GM12878 (cell line): ENCODE results near the gene CATSPER2. TPM values are rescaled to one million over a fixed set of nuclear protein-coding genes. Genes with fewer than 3 reads are reported as not detected.

Experiments
- ATAC-seq: fragments of 200-7000 bp; cut with Tn5 transposase; 3 replicates; pipeline ENCODE4 v1.9.1; 2020; ENCODE audit warnings: mild to moderate bottlenecking, moderate library complexity
- Bru-seq: library from RNA; stranded (reverse); fragments of 400-500 nt; gene quantifications from one replicate; lab custom pipeline; 2021; lab: Mats Ljungman, UMichigan
- BruChase-seq, 2 experiments: library from RNA; stranded (reverse); fragments of 400-500 nt; gene quantifications; one replicate each; lab custom pipeline; 2021; lab: Mats Ljungman, UMichigan
- BruUV-seq: library from RNA; stranded (reverse); fragments of 400-500 nt; replicated peaks from 2 replicates; lab custom pipeline; 2021; lab: Mats Ljungman, UMichigan
- CTCF ChIA-PET: fragments of 300-600 bp; sonication (Branson Sonifier 250); formaldehyde crosslinking; extraction: SDS; loops from one replicate; lab custom pipeline; 2021; ENCODE audit warnings: inconsistent platforms; lab: Yijun Ruan, JAX
- POLR2A ChIA-PET: fragments of 350-600 bp; formaldehyde crosslinking; extraction: SDS; loops from one replicate; lab custom pipeline; 2021; ENCODE audit warnings: inconsistent platforms; lab: Charles Lee
- RAD21 ChIA-PET: fragments of 300-600 bp; sonication (Branson Sonifier 250); formaldehyde crosslinking; loops from one replicate; lab custom pipeline; 2023; ENCODE audit warnings: antibody characterized with exemption; ENCODE audit not compliant: unreplicated experiment; lab: Charles Lee
- SMC1A ChIA-PET: fragments of 300-600 bp; sonication (Branson Sonifier 250); formaldehyde crosslinking; loops from one replicate; lab custom pipeline; 2023; ENCODE audit not compliant: unreplicated experiment, uncharacterized antibody; lab: Charles Lee
- DNase-seq: peaks from one replicate; pipeline ENCODE4 v3.0.0-alpha.2; 2011; ENCODE audit warnings: low read depth, low spot score
- FAIRE-seq: peaks from 3 replicates; lab custom pipeline; 2011; peaks lifted over from hg19 to GRCh38; lab: Jason Lieb, UNC
- H2AFZ ChIP-seq: 2 replicates; pipeline ENCODE4 v1.6.0; 2011; ENCODE audit warnings: low read depth, low read length, control low read depth; ENCODE audit not compliant: control insufficient read depth
- H3K27ac ChIP-seq: 2 replicates; pipeline ENCODE4 v1.5.1; 2011; ENCODE audit warnings: control low read depth; ENCODE audit not compliant: control insufficient read depth, insufficient read depth
- H3K27me3 ChIP-seq, 2 experiments: replicated peaks in 1 of 2; 2 replicates each; pipeline versions ENCODE4 v1.6.0 to v1.6.1; 2011; ENCODE audit warnings: low read length in 1 of 2; ENCODE audit not compliant: control insufficient read depth in 2 of 2, insufficient read depth in 2 of 2
- H3K36me3 ChIP-seq, 2 experiments: 2 replicates each; pipeline ENCODE4 v1.5.1; 2011; ENCODE audit warnings: low read length in 1 of 2; ENCODE audit not compliant: control insufficient read depth in 2 of 2, insufficient read depth in 2 of 2
- H3K4me1 ChIP-seq: 2 replicates; pipeline ENCODE4 v1.6.1; 2011; ENCODE audit warnings: mild to moderate bottlenecking, low read length, moderate library complexity, mixed read lengths; ENCODE audit not compliant: control insufficient read depth, insufficient read depth
- H3K4me2 ChIP-seq: 2 replicates; pipeline ENCODE4 v1.6.0; 2011; ENCODE audit warnings: control low read depth; ENCODE audit not compliant: control insufficient read depth, insufficient read depth
- H3K4me3 ChIP-seq: fragments of 200-600 bp; sonication (generic); 2 replicates; pipeline ENCODE4 v1.5.1; 2016
- H3K79me2 ChIP-seq: 2 replicates; pipeline ENCODE4 v1.6.0; 2011; ENCODE audit warnings: low read length; ENCODE audit not compliant: control insufficient read depth, insufficient read depth
- H3K9ac ChIP-seq: 2 replicates; pipeline ENCODE4 v1.8.0; 2011; ENCODE audit warnings: low read length, control low read depth, mixed read lengths; ENCODE audit not compliant: control insufficient read depth, insufficient read depth
- H3K9me3 ChIP-seq: replicated peaks from 3 replicates; pipeline ENCODE4 v1.5.1; 2011; ENCODE audit warnings: mild to moderate bottlenecking, low read length; ENCODE audit not compliant: control insufficient read depth, insufficient read depth
- H4K20me1 ChIP-seq: 2 replicates; pipeline ENCODE4 v1.6.0; 2011; ENCODE audit not compliant: control insufficient read depth, insufficient read depth
- ATF2 ChIP-seq: IDR thresholded peaks from 2 replicates; pipeline ENCODE4 v1.6.1; 2012; ENCODE audit warnings: low read length, inconsistent platforms
- BRCA1 ChIP-seq: IDR thresholded peaks from 2 replicates; pipeline ENCODE4 v1.6.1; 2011; ENCODE audit warnings: low read depth, low read length, improper control_type of control experiment
- CHD1 ChIP-seq: IDR thresholded peaks from 2 replicates; pipeline ENCODE4 v1.6.1; 2012; ENCODE audit warnings: low read depth, low read length, improper control_type of control experiment
- ESRRA ChIP-seq: IDR thresholded peaks from 2 replicates; pipeline ENCODE4 v1.6.1; 2012; ENCODE audit warnings: mild to moderate bottlenecking, low read length, improper control_type of control experiment
- KAT2A ChIP-seq: conservative IDR thresholded peaks from 2 replicates; pipeline ENCODE4 v1.6.1; 2011; ENCODE audit warnings: low read depth, low read length; ENCODE audit not compliant: control insufficient read depth
- LARP7 ChIP-seq: fragments of 450-650 bp; IDR thresholded peaks from 2 replicates; pipeline ENCODE4 v1.6.1; 2017; ENCODE audit warnings: mild to moderate bottlenecking
- MTA3 ChIP-seq: IDR thresholded peaks from 2 replicates; pipeline ENCODE4 v1.6.1; 2012; ENCODE audit warnings: low read length, inconsistent platforms, borderline replicate concordance
- NR2F1 ChIP-seq: fragments of 450-650 bp; conservative IDR thresholded peaks from 2 replicates; pipeline ENCODE4 v1.6.1; 2017; ENCODE audit warnings: mild to moderate bottlenecking
- POU2F2 ChIP-seq: IDR thresholded peaks from 3 replicates; pipeline ENCODE4 v1.6.1; 2011; ENCODE audit warnings: low read depth, mild to moderate bottlenecking, low read length, borderline replicate concordance
- RCOR1 ChIP-seq: conservative IDR thresholded peaks from 2 replicates; pipeline ENCODE4 v1.6.1; 2012; ENCODE audit warnings: low read depth, low read length, improper control_type of control experiment
- RELB ChIP-seq: fragments of 450-650 bp; IDR thresholded peaks from 2 replicates; pipeline ENCODE4 v1.6.1; 2017; ENCODE audit warnings: low read depth, mild to moderate bottlenecking, moderate library complexity
- TCF3 ChIP-seq: IDR thresholded peaks from 2 replicates; pipeline ENCODE4 v1.6.1; 2012; ENCODE audit warnings: low read depth, mild to moderate bottlenecking, low read length, borderline replicate concordance; ENCODE audit not compliant: insufficient read depth
- YBX1 ChIP-seq: fragments of 450-650 bp; IDR thresholded peaks from 2 replicates; pipeline ENCODE4 v1.6.1; 2016; ENCODE audit warnings: antibody characterized with exemption
- YY1 ChIP-seq: IDR thresholded peaks from 2 replicates; pipeline ENCODE4 v1.6.1; 2011; ENCODE audit warnings: low read depth, mild to moderate bottlenecking, low read length
- ZBTB33 ChIP-seq: fragments of 450-650 bp; IDR thresholded peaks from 2 replicates; pipeline ENCODE4 v1.6.1; 2017; ENCODE audit warnings: mild to moderate bottlenecking
- WGBS: methylation state at CpG from one replicate; pipeline ENCODE4 v1.1.6; 2016; ENCODE audit warnings: low lambda C conversion rate; ENCODE audit not compliant: insufficient replicate concordance, insufficient coverage; ENCODE audit errors: missing lambda C conversion rate; 5-methylcytosine and 5-hydroxymethylcytosine counted together
- in situ Hi-C: fragments of 300-500 bp; cut with MboI; formaldehyde crosslinking; loops from 9 replicates; pipeline ENCODE4 v1.14.3; 2018; ENCODE audit warnings: mixed read lengths
- intact Hi-C: fragments of 100-400 bp; cut with micrococcal nuclease; formaldehyde crosslinking; loops from one replicate; pipeline ENCODE4 v1.14.2; 2022; ENCODE audit not compliant: unreplicated experiment
- long read RNA-seq, 2 experiments: library from polyadenylated mRNA; unstranded; transcript quantifications; one replicate each; pipeline ENCODE4 v2.0.0, GENCODE V29; 2019 to 2020
- polyA minus RNA-seq, 3 experiments: library from RNA; depleted of rRNA, polyadenylated mRNA; stranded (reverse); fragments of >200 nt; gene quantifications; 2 replicates each; pipeline ENCODE4 v1.2.3, GENCODE V29; 2011
- polyA plus RNA-seq, 11 experiments: library from polyadenylated mRNA; depleted of rRNA in 4 of 11; unstranded in 6 of 11; stranded (reverse) in 5 of 11; fragments of >200 nt; fragmentation: Nextera tagmentation in 4 of 11; fragmentation: Illumina TruSeq in 1 of 11; extraction: Ambion mirVana in 4 of 11; extraction: Trizol in 1 of 11; gene quantifications; 1 replicate in 1 of 11; 2 replicates in 10 of 11; pipeline versions ENCODE4 v1.2.1 to v1.2.3, GENCODE V29; 2011 to 2016; ENCODE audit warnings: inconsistent platforms in 2 of 11, missing spikeins in 2 of 11, low read depth in 1 of 11
- total RNA-seq, 4 experiments: library from RNA; depleted of rRNA in 3 of 4; stranded (reverse); fragments of >200 nt in 3 of 4; fragmentation: Illumina TruSeq in 1 of 4; extraction: Trizol in 1 of 4; gene quantifications; 2 replicates each; pipeline versions ENCODE4 v1.2.1 to v1.2.3, GENCODE V29; 2013 to 2021

Gene CATSPER2
- total RNA-seq (2013; cell fraction: nucleolus; rRNA removed), result 35.4 and 35.8 TPM in 2 replicates
- total RNA-seq (2014; rRNA removed), result 1.1 and 2.1 TPM in 2 replicates
- 2.6 and 2.7 TPM in 2 replicates for total RNA-seq (2014; rRNA removed; fragmentation: Illumina TruSeq; extraction: Trizol)
- 2.3 and 4.3 TPM in 2 replicates for total RNA-seq (2021)
- 2.5 TPM for polyA plus RNA-seq (2011; ENCODE audit: low read depth)
- polyA plus RNA-seq (2011; rRNA removed), result 5.6 TPM in 2 replicates
- polyA plus RNA-seq (2011; cell fraction: cytosol; rRNA removed), result 2.5 and 3.2 TPM in 2 replicates
- polyA plus RNA-seq (2011; cell fraction: nucleus; rRNA removed), result 13.6 and 14.9 TPM in 2 replicates
- polyA plus RNA-seq (2012), result 3.8 and 4.1 TPM in 2 replicates
- 4.4 and 7.2 TPM in 2 replicates for polyA plus RNA-seq (2014; fragmentation: Illumina TruSeq; extraction: Trizol)
- polyA plus RNA-seq (2014; fragmentation: Nextera tagmentation; extraction: Ambion mirVana), result 1 to 10 TPM in 1 of 2 experiments, under 1 TPM in 1; 0.64 to 2.4 TPM
- 3.3 and 3.6 TPM in 2 replicates for polyA plus RNA-seq (2014; rRNA removed)
- 1 to 10 TPM; 2.5 to 3.5 TPM for polyA plus RNA-seq (2016; fragmentation: Nextera tagmentation; extraction: Ambion mirVana)
- 8.3 and 9.4 TPM in 2 replicates for polyA minus RNA-seq (2011; rRNA and poly(A)+ RNA removed)
- 1.9 and 4.1 TPM in 2 replicates for polyA minus RNA-seq (2011; cell fraction: cytosol; rRNA and poly(A)+ RNA removed)
- polyA minus RNA-seq (2011; cell fraction: nucleus; rRNA and poly(A)+ RNA removed), result 4.2 and 11.0 TPM in 2 replicates
- percentile 60 among the genes with signal in this experiment for Bru-seq, nascent RNA
- percentile 71 among the genes with signal in this experiment for BruChase-seq, experiment 1, labeled RNA remaining after a 6-hour chase
- percentile 66 among the genes with signal in this experiment for BruChase-seq, experiment 2, labeled RNA remaining after a 2-hour chase
- long read RNA-seq, experiment 1, result 0 reads
- long read RNA-seq, experiment 2, partial matches to known transcripts, result 1 of 3 reads
- long read RNA-seq, experiment 2, other reads (novel, unspliced or antisense), result 2 of 3 reads

- Histone ChIP-seq H3K36me3 (no peaks in the 10 kb centered on the region), H3K4me1 (peaks cover 10% of the 10 kb centered on the region), H3K27ac (no peak within 1 kb of the TSS), H3K4me2 (no peak within 1 kb of the TSS), H4K20me1 (no peaks in the 10 kb centered on the region), H3K79me2 (no peaks in the 10 kb centered on the region), H2AFZ (no peak within 1 kb of the TSS), H3K27me3 (no peaks in the 10 kb centered on the region), H3K9me3 (no peaks in the 10 kb centered on the region), H3K4me3 (no peak within 1 kb of the TSS), H3K9ac (no peak within 1 kb of the TSS)
- no TSS peak for BruUV-seq
- in situ Hi-C loops, result no loop called here
- no peak for FAIRE-seq
- TF ChIP-seq YBX1 (no peak), ATF2 (no peak), MTA3 (no peak), NR2F1 (no peak), TCF3 (no peak), YY1 (no peak), BRCA1 (no peak), CHD1 (no peak), POU2F2 (no peak), RELB (no peak), ZBTB33 (no peak), KAT2A (no peak), LARP7 (no peak), ESRRA (no peak), RCOR1 (no peak)
- no peak for DNase-seq
- POLR2A ChIA-PET, result no interaction called here
- WGBS, result 95% methylated on average over 58 of the region's 85 CpGs
- no peak for ATAC-seq
- intact Hi-C loops, result no loop called here
- SMC1A ChIA-PET, result no interaction called here
- RAD21 ChIA-PET, result no interaction called here
- CTCF ChIA-PET, result no interaction called here
These were observed at the start of gene CATSPER2 for GRCh38 chr15:43648649-43649429. CATSPER2 (minus strand) TSS chr15:43648844; CDS start chr15:43648061, 783 bp downstream.
